Hepatocyte (in vitro differentiated cells): ENCODE measurements around the gene RBM19. TPM values are rescaled to one million over a fixed set of nuclear protein-coding genes. Genes with fewer than 3 reads are reported as not detected.

Source experiments
- DNase-seq: peaks from one replicate; pipeline ENCODE4 v3.0.0-alpha.2; 2016; ENCODE audit warnings: low spot score
- H2AFZ ChIP-seq: fragments of 200-600 bp; sonication (generic); 2 replicates; pipeline ENCODE4 v1.6.0; 2016; ENCODE audit warnings: antibody characterized with exemption, mild to moderate bottlenecking
- H3K27ac ChIP-seq: fragments of 200-600 bp; sonication (generic); 2 replicates; pipeline ENCODE4 v1.5.1; 2016; ENCODE audit warnings: mild to moderate bottlenecking
- H3K27me3 ChIP-seq: fragments of 200-600 bp; sonication (generic); 2 replicates; pipeline ENCODE4 v1.6.1; 2016
- H3K36me3 ChIP-seq: fragments of 200-600 bp; sonication (generic); replicated peaks from 2 replicates; pipeline ENCODE4 v1.5.1; 2016; ENCODE audit warnings: low read depth; ENCODE audit not compliant: insufficient read depth
- H3K4me1 ChIP-seq: fragments of 200-600 bp; sonication (generic); 2 replicates; pipeline ENCODE4 v1.5.1; 2016; ENCODE audit warnings: mild to moderate bottlenecking, moderate library complexity; ENCODE audit not compliant: insufficient read depth
- H3K4me2 ChIP-seq: fragments of 200-600 bp; sonication (generic); 2 replicates; pipeline ENCODE4 v1.6.0; 2016
- H3K4me3 ChIP-seq: fragments of 200-600 bp; sonication (generic); 2 replicates; pipeline ENCODE4 v1.5.1; 2016; ENCODE audit warnings: mild to moderate bottlenecking
- H3K79me2 ChIP-seq: fragments of 200-600 bp; sonication (generic); 2 replicates; pipeline ENCODE4 v1.6.0; 2017; ENCODE audit warnings: mild to moderate bottlenecking
- H3K9me2 ChIP-seq: fragments of 200-600 bp; sonication (generic); replicated peaks from 2 replicates; pipeline ENCODE4 v1.6.0; 2017; ENCODE audit warnings: mild to moderate bottlenecking; ENCODE audit not compliant: insufficient read depth
- H3K9me3 ChIP-seq: fragments of 200-600 bp; sonication (generic); 2 replicates; pipeline ENCODE4 v1.5.1; 2016; ENCODE audit warnings: low read depth, mild to moderate bottlenecking
- H4K20me1 ChIP-seq: fragments of 200-600 bp; sonication (generic); 2 replicates; pipeline ENCODE4 v1.6.0; 2016; ENCODE audit warnings: mild to moderate bottlenecking; ENCODE audit not compliant: insufficient read depth, poor library complexity, severe bottlenecking
- CTCF ChIP-seq: fragments of 200-600 bp; sonication (generic); IDR thresholded peaks from 2 replicates; pipeline ENCODE4 v1.5.1; 2016; ENCODE audit warnings: antibody characterized with exemption, mild to moderate bottlenecking; ENCODE audit not compliant: poor library complexity
- EZH2 ChIP-seq: fragments of 200-600 bp; sonication (generic); IDR thresholded peaks from 2 replicates; pipeline ENCODE4 v1.6.1; 2016; ENCODE audit warnings: antibody characterized with exemption, mild to moderate bottlenecking, borderline replicate concordance
- EZH2phosphoT487 ChIP-seq: fragments of 200-600 bp; sonication (generic); IDR thresholded peaks from one replicate; pipeline ENCODE4 v1.6.1; 2018; ENCODE audit warnings: antibody characterized with exemption, mild to moderate bottlenecking, low read depth, moderate library complexity; ENCODE audit not compliant: unreplicated experiment, severe bottlenecking
- WGBS: methylation state at CpG from one replicate; pipeline ENCODE4 v1.1.6; 2016; ENCODE audit warnings: low lambda C conversion rate; ENCODE audit errors: missing lambda C conversion rate; 5-methylcytosine and 5-hydroxymethylcytosine counted together
- polyA plus RNA-seq: library from polyadenylated mRNA; unstranded; fragments of >200 nt; fragmentation: Nextera tagmentation; extraction: Ambion mirVana; gene quantifications from 2 replicates; pipeline ENCODE4 v1.2.1, GENCODE V29; 2016
- total RNA-seq: library from RNA; depleted of rRNA; stranded (reverse); fragments of >200 nt; gene quantifications from 2 replicates; pipeline ENCODE4 v1.2.3, GENCODE V29; 2014

RBM19 gene
- total and polyA plus RNA-seq, 2 experiments from 2014 or later: 14.5 to 16.8 TPM

- 94% methylated on average over 11 of the region's 11 CpGs for WGBS
- no peaks in the 10 kb centered on the region for H3K27me3 ChIP-seq
- no peak overlapping the region for H3K4me2 ChIP-seq
- TF ChIP-seq CTCF: no peak
- TF ChIP-seq EZH2phosphoT487: no peak
- TF ChIP-seq EZH2: no peak
- H3K9me2 ChIP-seq: no peaks in the 10 kb centered on the region
- H3K9me3 ChIP-seq: no peaks in the 10 kb centered on the region
- H2AFZ ChIP-seq: no peak overlapping the region
- no peak overlapping the region for H3K27ac ChIP-seq
- DNase-seq: no peak
- H3K79me2 ChIP-seq: no peaks in the 10 kb centered on the region
- no peak overlapping the region for H3K4me3 ChIP-seq
- no peaks in the 10 kb centered on the region for H4K20me1 ChIP-seq
- no peaks in the 10 kb centered on the region for H3K4me1 ChIP-seq
- no peaks in the 10 kb centered on the region for H3K36me3 ChIP-seq
Observed at GRCh38 chr12:113907446-113908180, 58.5 kb downstream of the RBM19 start.

- Histone ChIP-seq H3K36me3 (no peaks in the 10 kb centered on the region), H3K27me3 (no peaks in the 10 kb centered on the region), H3K79me2 (no peaks in the 10 kb centered on the region), H4K20me1 (no peaks in the 10 kb centered on the region), H3K27ac (no peak overlapping the region), H3K4me3 (no peak overlapping the region), H3K4me2 (no peak overlapping the region), H3K9me3 (no peaks in the 10 kb centered on the region), H3K4me1 (no peaks in the 10 kb centered on the region), H2AFZ (no peak overlapping the region), H3K9me2 (no peaks in the 10 kb centered on the region)
- 92% methylated on average over 19 of the region's 19 CpGs for WGBS
- TF ChIP-seq EZH2phosphoT487 (no peak), CTCF (no peak), EZH2 (no peak)
- no peak for DNase-seq
Observed at GRCh38 chr12:113906411-113907200, 59.5 kb downstream of the RBM19 start.

GRCh38 chr12:113905829-113906228 is 60.3 kb downstream of the RBM19 start:
- 72% methylated on average over 4 of the region's 4 CpGs for WGBS
- no peak overlapping the region for H3K27ac ChIP-seq
- H3K27me3 ChIP-seq: no peaks in the 10 kb centered on the region
- H3K4me2 ChIP-seq: no peak overlapping the region
- no peaks in the 10 kb centered on the region for H3K9me3 ChIP-seq
- no peaks in the 10 kb centered on the region for H3K4me1 ChIP-seq
- H4K20me1 ChIP-seq: no peaks in the 10 kb centered on the region
- H3K9me2 ChIP-seq: no peaks in the 10 kb centered on the region
- no peaks in the 10 kb centered on the region for H3K36me3 ChIP-seq
- no peaks in the 10 kb centered on the region for H3K79me2 ChIP-seq
- no peak for DNase-seq
- H3K4me3 ChIP-seq: no peak overlapping the region
- TF ChIP-seq EZH2 (no peak), CTCF (no peak), EZH2phosphoT487 (no peak)
- H2AFZ ChIP-seq: no peak overlapping the region
